ENCODE data around the gene KIAA1671.

Gene KIAA1671

GRCh38 chr22:25207553-25208157 is 255.1 kb downstream of the KIAA1671 start:
- Histone ChIP-seq H3K9ac (no peak overlapping the region), H3K9me3 (replicated peaks in 1 of 11) (no peaks in the 10 kb centered on the region), H3K27ac (no peak overlapping the region), H3K4me3 (no peak overlapping the region), H3K36me3 (no peaks in the 10 kb centered on the region), H3K4me1 (peaks cover 0 to 13% (median 6%) of the 10 kb centered on the region in 10 experiments; a peak in 16 of 20 replicates), H3K4me2 (no peak overlapping the region), H4K20me1 (0 out of 22 replicates have a peak, but pooled peaks cover 0 to 8% (median 0%) of the 10 kb centered on the region in 11 experiments), H3K27me3 (no peaks in the 10 kb centered on the region)
- no peak for TF ChIP-seq Cebpa-rat (IDR thresholded peaks at IDR 0.05)

- Histone ChIP-seq H4K20me1 (0 out of 22 replicates have a peak, but pooled peaks cover 0 to 8% (median 0%) of the 10 kb centered on the region in 11 experiments), H3K4me2 (no peak overlapping the region), H3K9ac (no peak overlapping the region), H3K27me3 (no peaks in the 10 kb centered on the region), H3K27ac (no peak overlapping the region), H3K36me3 (no peaks in the 10 kb centered on the region), H3K9me3 (replicated peaks in 1 of 11) (peaks cover 0 to 2% (median 0%) of the 10 kb centered on the region in 11 experiments; a peak in 2 of 22 replicates), H3K4me1 (peaks cover 0 to 15% (median 8%) of the 10 kb centered on the region in 10 experiments; a peak in 16 of 20 replicates), H3K4me3 (no peak overlapping the region)
- TF ChIP-seq Cebpa-rat (IDR thresholded peaks at IDR 0.05): no peak
Observed at GRCh38 chr22:25208328-25208727, 255.8 kb downstream of the KIAA1671 start.

- no peak for TF ChIP-seq Cebpa-rat (IDR thresholded peaks at IDR 0.05)
- H3K9ac ChIP-seq: no peak overlapping the region
- 0 out of 22 replicates have a peak, but pooled peaks cover 0 to 8% (median 0%) of the 10 kb centered on the region in 11 experiments for H4K20me1 ChIP-seq
- no peak overlapping the region for H3K4me3 ChIP-seq
- no peaks in the 10 kb centered on the region for H3K36me3 ChIP-seq
- H3K27me3 ChIP-seq: no peaks in the 10 kb centered on the region
- H3K4me2 ChIP-seq: 0 out of 22 replicates have a peak overlapping the region, but pooled peaks of 1 of the 11 experiments have one; percentile 21
- peaks cover 0 to 7% (median 1%) of the 10 kb centered on the region in 11 experiments; a peak in 3 of 22 replicates for H3K9me3 ChIP-seq (replicated peaks in 1 of 11)
- peaks cover 0 to 15% (median 8%) of the 10 kb centered on the region in 10 experiments; a peak in 16 of 20 replicates for H3K4me1 ChIP-seq
- no peak overlapping the region for H3K27ac ChIP-seq
Observed at GRCh38 chr22:25208743-25209505, 256.4 kb downstream of the KIAA1671 start.

GRCh38 chr22:25210793-25211192 is 258.3 kb downstream of the KIAA1671 start:
- Histone ChIP-seq H3K27ac (no peak overlapping the region), H3K9me3 (replicated peaks in 1 of 11) (peaks cover 0 to 24% (median 10%) of the 10 kb centered on the region in 11 experiments; a peak in 15 of 22 replicates), H3K9ac (no peak overlapping the region), H3K27me3 (no peaks in the 10 kb centered on the region), H3K4me1 (peaks cover 0 to 15% (median 8%) of the 10 kb centered on the region in 10 experiments; a peak in 16 of 20 replicates), H4K20me1 (no peaks in the 10 kb centered on the region), H3K4me2 (no peak overlapping the region), H3K36me3 (no peaks in the 10 kb centered on the region), H3K4me3 (no peak overlapping the region)
- no peak for TF ChIP-seq Cebpa-rat (IDR thresholded peaks at IDR 0.05)

- no peaks in the 10 kb centered on the region for H3K36me3 ChIP-seq
- peaks cover 0 to 24% (median 11%) of the 10 kb centered on the region in 11 experiments; a peak in 15 of 22 replicates for H3K9me3 ChIP-seq (replicated peaks in 1 of 11)
- H3K4me1 ChIP-seq: peaks cover 0 to 15% (median 8%) of the 10 kb centered on the region in 10 experiments; a peak in 16 of 20 replicates
- no peak overlapping the region for H3K4me3 ChIP-seq
- H3K4me2 ChIP-seq: peak overlapping the region in 10 of 11 experiments; percentile 19 to 54 (median 41); a peak in 15 of 22 replicates
- no peaks in the 10 kb centered on the region for H4K20me1 ChIP-seq
- no peak for TF ChIP-seq Cebpa-rat (IDR thresholded peaks at IDR 0.05)
- no peak overlapping the region for H3K27ac ChIP-seq
- no peaks in the 10 kb centered on the region for H3K27me3 ChIP-seq
- no peak overlapping the region for H3K9ac ChIP-seq
Observed at GRCh38 chr22:25212337-25212736, 259.8 kb downstream of the KIAA1671 start.

- no peak for TF ChIP-seq Cebpa-rat (IDR thresholded peaks at IDR 0.05)
- H3K4me1 ChIP-seq: peaks cover 0 to 15% (median 8%) of the 10 kb centered on the region in 10 experiments; a peak in 16 of 20 replicates
- no peak overlapping the region for H3K9ac ChIP-seq
Observed at GRCh38 chr22:25213221-25213620, 260.7 kb downstream of the KIAA1671 start.

GRCh38 chr22:25216230-25216629 is 263.7 kb downstream of the KIAA1671 start:
- no peak overlapping the region for H3K4me3 ChIP-seq
- TF ChIP-seq Cebpa-rat (IDR thresholded peaks at IDR 0.05): no peak
- no peak overlapping the region for H3K27ac ChIP-seq

More at GRCh38 chr22:25213221-25213620, 260.7 kb downstream of the KIAA1671 start:
- no peak overlapping the region for H3K4me3 ChIP-seq
- no peak overlapping the region for H3K27ac ChIP-seq
- no peaks in the 10 kb centered on the region for H4K20me1 ChIP-seq
- H3K36me3 ChIP-seq: no peaks in the 10 kb centered on the region
- no peak overlapping the region for H3K4me2 ChIP-seq
- peaks cover 0 to 24% (median 11%) of the 10 kb centered on the region in 11 experiments; a peak in 15 of 22 replicates for H3K9me3 ChIP-seq (replicated peaks in 1 of 11)
- H3K27me3 ChIP-seq: no peaks in the 10 kb centered on the region

GRCh38 chr22:25219211-25219689 is 266.7 kb downstream of the KIAA1671 start, which contains the start of gene CRYBB2:
CRYBB2 (plus strand) TSS chr22:25219639; CDS start chr22:25221430, 1,791 bp downstream.
- H3K27me3 ChIP-seq: no peaks in the 10 kb centered on the region
- H3K9ac ChIP-seq: no peak within 1 kb of the TSS
- peaks cover 0 to 13% (median 8%) of the 10 kb centered on the region in 11 experiments; a peak in 14 of 22 replicates for H3K9me3 ChIP-seq (replicated peaks in 1 of 11)
- no peak within 1 kb of the TSS for H3K4me3 ChIP-seq
- no peaks in the 10 kb centered on the region for H3K36me3 ChIP-seq
- H3K4me2 ChIP-seq: peak within 1 kb of the TSS in 3 of 11 experiments; percentile 0 to 36 (median 3); a peak in 2 of 22 replicates
- peaks cover 0 to 9% (median 2%) of the 10 kb centered on the region in 10 experiments; a peak in 6 of 20 replicates for H3K4me1 ChIP-seq
- H4K20me1 ChIP-seq: no peaks in the 10 kb centered on the region
- no peak for TF ChIP-seq Cebpa-rat (IDR thresholded peaks at IDR 0.05)
- H3K27ac ChIP-seq: no peak within 1 kb of the TSS

More at GRCh38 chr22:25216230-25216629, 263.7 kb downstream of the KIAA1671 start:
- H3K9ac ChIP-seq: no peak overlapping the region
- H3K27me3 ChIP-seq: no peaks in the 10 kb centered on the region
- H3K36me3 ChIP-seq: no peaks in the 10 kb centered on the region
- H3K9me3 ChIP-seq (replicated peaks in 1 of 11): peaks cover 0 to 24% (median 11%) of the 10 kb centered on the region in 11 experiments; a peak in 15 of 22 replicates
- no peaks in the 10 kb centered on the region for H4K20me1 ChIP-seq
- H3K4me2 ChIP-seq: no peak overlapping the region
- H3K4me1 ChIP-seq: peaks cover 0 to 18% (median 10%) of the 10 kb centered on the region in 10 experiments; a peak in 17 of 20 replicates
